ENCODE measurements around the gene FAM216A. TPM values are rescaled to one million over a fixed set of nuclear protein-coding genes. Genes with fewer than 3 reads are reported as not detected.

Gene FAM216A
- total RNA-seq, 3 donors from 2014 or later, result 33.9 to 47.7 (median 41.7) TPM

Other genes starting within 250 kb of the FAM216A start
- 100 to 1,000 TPM; 240 to 245 (median 241) TPM for gene ATP2A2, start 187.6 kb upstream of the FAM216A start, total RNA-seq
- gene ANAPC7, start 65.1 kb upstream of the FAM216A start, total RNA-seq, result 10 to 100 TPM; 54.6 to 61.5 (median 58.4) TPM
- 100 to 1,000 TPM; 217 to 229 (median 225) TPM for gene ARPC3, start 18.5 kb upstream of the FAM216A start, total RNA-seq
- gene GPN3, start 588 bp upstream of the FAM216A start, total RNA-seq, result 10 to 100 TPM; 66.1 to 75.8 (median 72.1) TPM
- 10 to 100 TPM; 70.7 to 78.4 (median 76.1) TPM for gene VPS29, start 33.3 kb downstream of the FAM216A start, total RNA-seq
- gene RAD9B, start 33.5 kb downstream of the FAM216A start, total RNA-seq, result under 1 TPM; 0.34 to 0.73 (median 0.51) TPM
- 10 to 100 TPM; 74.2 to 76.4 (median 74.4) TPM for gene PPTC7, start 114.5 kb downstream of the FAM216A start, total RNA-seq
- gene TCTN1, start 145.3 kb downstream of the FAM216A start, total RNA-seq, result 1 to 10 TPM; 3.5 to 4.4 (median 3.6) TPM
- 1 to 10 TPM; 6.1 to 8.1 (median 7.2) TPM for gene HVCN1, start 220.3 kb downstream of the FAM216A start, total RNA-seq